Small intestine (tissue), 16 donors: ENCODE results near the gene ODR4. TPM values are rescaled to one million over a fixed set of nuclear protein-coding genes. Genes with fewer than 3 reads are reported as not detected.
A peak's percentile ranks its signal among the peaks of the same experiment; 100 is the strongest.
"Not testable (repeated sequence)": the region's sequence is repeated elsewhere in the genome, so short reads cannot be mapped to it uniquely, and the experiment has no call there.

ENCODE experiments used
- DNase-seq, 2 donors: peaks; one replicate each; pipeline versions ENCODE4 v3.0.0 to v3.0.0-alpha.2; 2013
- FAIRE-seq: peaks from 2 replicates; lab custom pipeline; 2012; peaks lifted over from hg19 to GRCh38; lab: Jason Lieb, UNC
- H3K27ac ChIP-seq, 3 donors: one replicate each; pipeline ENCODE4 v1.5.1; 2013; ENCODE audit warnings: low read length in 2 of 3, mild to moderate bottlenecking in 2 of 3, control low read depth in 1 of 3, inconsistent platforms in 1 of 3, low read depth in 1 of 3, moderate library complexity in 1 of 3
- H3K27me3 ChIP-seq, 3 donors: one replicate each; pipeline ENCODE4 v1.6.1; 2013; ENCODE audit warnings: low read length in 3 of 3, inconsistent platforms in 1 of 3; ENCODE audit not compliant: control insufficient read depth in 3 of 3, insufficient read depth in 3 of 3
- H3K36me3 ChIP-seq, 3 donors: one replicate each; pipeline ENCODE4 v1.6.1; 2013; ENCODE audit warnings: low read length in 3 of 3, inconsistent platforms in 1 of 3, low read depth in 1 of 3, mild to moderate bottlenecking in 1 of 3, moderate library complexity in 1 of 3; ENCODE audit not compliant: control insufficient read depth in 3 of 3, insufficient read depth in 2 of 3
- H3K4me1 ChIP-seq, 3 donors: one replicate each; pipeline ENCODE4 v1.6.1; 2013; ENCODE audit warnings: low read length in 2 of 3, inconsistent platforms in 1 of 3, low read depth in 1 of 3, mild to moderate bottlenecking in 1 of 3, moderate library complexity in 1 of 3; ENCODE audit not compliant: control insufficient read depth in 3 of 3, insufficient read depth in 2 of 3
- H3K4me3 ChIP-seq, 3 donors: one replicate each; pipeline ENCODE4 v1.5.1; 2013; ENCODE audit warnings: low read length in 3 of 3, control low read depth in 1 of 3, inconsistent platforms in 1 of 3, low read depth in 1 of 3, mild to moderate bottlenecking in 1 of 3, moderate library complexity in 1 of 3
- H3K9me3 ChIP-seq, 2 donors: one replicate each; pipeline ENCODE4 v1.6.1; 2013; ENCODE audit warnings: low read depth in 1 of 2, low read length in 1 of 2; ENCODE audit not compliant: control insufficient read depth in 2 of 2, insufficient read depth in 1 of 2
- WGBS, 3 donors: extraction: QIAGEN DNeasy Blood & Tissue Kit; methylation state at CpG; one replicate each; pipeline ENCODE4 v1.1.7; 2013; 5-methylcytosine and 5-hydroxymethylcytosine counted together
- long read RNA-seq, 10 donors: transcript quantifications; one replicate each; lab custom pipeline, GENCODE V29; 2026
- polyA plus RNA-seq, 4 donors: library from polyadenylated mRNA; stranded (reverse) in 3 of 4; unstranded in 1 of 4; fragments of 200-250 nt in 3 of 4; fragments of 120-200 nt in 1 of 4; gene quantifications; one replicate each; pipeline versions ENCODE4 v1.2.1 to v1.2.3, GENCODE V29; 2013
- donor health status: healthy with polysubstance abuse.
- donor health status: control.
- donor health status: control.
- donor health status: Bipolar disorder and iron deficiency.
- donor health status: healthy.

Gene ODR4
- 10 to 100 TPM in 3 of 4 donors, 1 to 10 TPM in 1; 6.5 to 25.3 (median 12.0) TPM for polyA plus RNA-seq
- long read RNA-seq, donor 1: 0 reads
- long read RNA-seq, donor 2, partial matches to known transcripts: 0 of 1 reads
- long read RNA-seq, donor 2, other reads (novel, unspliced or antisense): 0 of 1 reads
- long read RNA-seq, donor 3, partial matches to known transcripts: 0 of 1 reads
- long read RNA-seq, donor 3, other reads (novel, unspliced or antisense): 0 of 1 reads
- long read RNA-seq, donor 4: 0 reads
- long read RNA-seq, donor 5: 0 reads
- long read RNA-seq, donor 6, partial matches to known transcripts: 0 of 3 reads
- long read RNA-seq, donor 6, other reads (novel, unspliced or antisense): 0 of 3 reads
- long read RNA-seq, donor 7: 0 reads
- long read RNA-seq, donor 8: 0 reads
- long read RNA-seq, donor 9: 0 reads
- long read RNA-seq, donor 10, partial matches to known transcripts: 7 of 18 reads
- long read RNA-seq, donor 10, other reads (novel, unspliced or antisense): 9 of 18 reads

DNA sequence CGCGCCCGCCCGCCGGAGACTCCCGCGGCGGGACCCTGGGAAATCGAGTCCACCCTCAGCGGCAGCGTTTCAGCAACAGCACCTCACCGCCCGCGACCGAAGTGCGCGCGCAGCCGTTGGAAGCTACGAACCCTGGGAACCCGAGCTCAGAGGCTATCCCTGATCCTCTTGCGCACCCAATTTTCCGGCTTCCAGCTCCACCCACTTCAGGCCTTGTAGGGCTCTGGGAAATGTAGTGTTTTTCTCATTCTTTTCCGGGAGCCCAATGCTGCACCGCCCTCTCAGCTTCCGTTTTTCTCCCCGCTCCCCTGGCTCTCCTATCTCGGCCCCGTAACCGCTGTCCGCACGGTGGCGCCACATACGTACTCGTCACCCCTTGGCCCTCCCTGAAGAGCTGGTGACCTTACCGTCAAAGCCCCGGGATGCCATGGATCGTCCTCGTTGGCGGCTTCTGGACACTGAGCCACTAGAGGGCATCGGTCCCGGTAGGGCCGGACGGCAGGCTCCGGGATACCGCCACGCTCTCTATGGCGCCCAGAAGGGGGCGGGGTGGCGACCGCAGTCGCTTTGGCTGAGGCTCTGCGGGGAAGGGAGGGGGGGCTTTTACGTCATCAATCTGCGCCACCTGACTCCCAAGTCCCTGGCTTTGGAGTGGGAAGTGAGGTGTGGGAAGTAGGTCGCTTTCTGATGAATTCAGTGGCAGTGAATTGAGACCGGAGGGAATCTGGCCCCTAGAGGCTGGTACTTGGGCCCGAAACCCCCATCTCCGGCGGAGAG, at the start of gene ODR4, which contains the start of gene TPR:
TSS of gene ODR4 (plus strand) at position 687 of the 777 bp plus-strand sequence. CDS start 3,948 bp downstream, outside the sequence.
TSS of gene TPR (minus strand) at position 102 of the 777 bp plus-strand sequence. CDS start 225 bp downstream, outside the sequence.
- H3K36me3 ChIP-seq: peaks cover 0 to 6% (median under 1%) of the 10 kb centered on the region in 3 donors
- FAIRE-seq (no peak), DNase-seq (peak; percentile 100)
- H3K9me3 ChIP-seq: no peaks in the 10 kb centered on the region
- no peaks in the 10 kb centered on the region for H3K27me3 ChIP-seq
- peaks cover 2 to 4% (median 3%) of the 10 kb centered on the region in 3 donors for H3K4me1 ChIP-seq
- peak within 1 kb of the TSS; percentile 95 to 99 (median 99) for H3K27ac ChIP-seq
- 0% methylated on average over 56 to 60 of the region's 60 CpGs for WGBS, 3 donors
- peak within 1 kb of the TSS; percentile 73 to 80 (median 74) for H3K4me3 ChIP-seq

GRCh38 chr1:186326009-186326408, 49.6 kb upstream of the ODR4 start:
- H3K27ac ChIP-seq: no peak overlapping the region
- H3K4me3 ChIP-seq: no peak overlapping the region
- WGBS, 3 donors: 86 to 89% (median 86%) methylated on average over 1 of the region's 1 CpG
- FAIRE-seq (no peak), DNase-seq (no peak)
- no peaks in the 10 kb centered on the region for H3K27me3 ChIP-seq
- H3K36me3 ChIP-seq: peaks cover 3 to 13% (median 8%) of the 10 kb centered on the region in 3 donors
- no peaks in the 10 kb centered on the region for H3K9me3 ChIP-seq
- no peaks in the 10 kb centered on the region for H3K4me1 ChIP-seq

- H3K4me1 ChIP-seq: no peaks in the 10 kb centered on the region
- no peak overlapping the region for H3K4me3 ChIP-seq
- H3K9me3 ChIP-seq: no peaks in the 10 kb centered on the region
- H3K27ac ChIP-seq: no peak overlapping the region
- DNase-seq: no peak
- H3K36me3 ChIP-seq: peaks cover 3 to 12% (median 7%) of the 10 kb centered on the region in 3 donors
- FAIRE-seq: no peak
- no peaks in the 10 kb centered on the region for H3K27me3 ChIP-seq
- WGBS, 3 donors: 96 to 97% (median 97%) methylated on average over 1 of the region's 1 CpG
Observed at GRCh38 chr1:186327331-186327730, 48.3 kb upstream of the ODR4 start.

GRCh38 chr1:186330758-186331157, 44.9 kb upstream of the ODR4 start:
- Histone ChIP-seq H3K4me3 (no peak overlapping the region), H3K36me3 (peaks cover 3 to 11% (median 7%) of the 10 kb centered on the region in 3 donors), H3K9me3 (no peaks in the 10 kb centered on the region), H3K27ac (no peak overlapping the region), H3K27me3 (no peaks in the 10 kb centered on the region), H3K4me1 (no peaks in the 10 kb centered on the region)
- WGBS, 3 donors: 97 to 100% (median 97%) methylated on average over 1 of the region's 1 CpG
- DNase-seq (no peak), FAIRE-seq (no peak)

- no peaks in the 10 kb centered on the region for H3K27me3 ChIP-seq
- DNase-seq (no peak), FAIRE-seq (peak; percentile 26)
- H3K36me3 ChIP-seq: peaks cover 13 to 22% (median 13%) of the 10 kb centered on the region in 3 donors
- no peaks in the 10 kb centered on the region for H3K9me3 ChIP-seq
- WGBS, 3 donors: 93 to 96% (median 94%) methylated on average over 2 of the region's 2 CpGs
- H3K4me1 ChIP-seq: no peaks in the 10 kb centered on the region
- H3K27ac ChIP-seq: no peak overlapping the region
- H3K4me3 ChIP-seq: no peak overlapping the region
Observed at GRCh38 chr1:186337554-186337953, 38.1 kb upstream of the ODR4 start.

DNA sequence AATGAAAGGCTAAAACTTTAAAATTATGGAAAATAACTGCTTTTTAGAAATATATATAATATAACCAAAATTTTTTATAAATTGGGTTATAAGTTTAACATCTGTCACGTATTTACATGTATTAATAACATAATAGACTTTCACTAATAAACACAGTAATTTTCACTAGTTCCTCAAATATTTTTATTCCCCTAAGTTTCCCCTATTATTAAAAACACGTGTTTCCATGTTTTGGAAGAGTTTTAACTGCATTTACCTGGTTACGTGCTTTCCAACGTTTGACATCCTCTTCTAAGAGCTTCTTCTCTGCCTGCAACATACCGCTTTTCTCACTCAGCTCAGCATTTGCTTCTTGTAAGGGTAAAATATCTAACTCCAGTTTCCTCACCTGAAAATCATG, 34.9 kb upstream of the ODR4 start:
- FAIRE-seq: no peak
- H3K36me3 ChIP-seq: peaks cover 14 to 24% (median 18%) of the 10 kb centered on the region in 3 donors

GRCh38 chr1:186347837-186348691, 27.6 kb upstream of the ODR4 start:
- H3K36me3 ChIP-seq: peaks cover 15 to 18% (median 16%) of the 10 kb centered on the region in 3 donors
- not testable (repeated sequence) for H3K9me3 ChIP-seq, H3K27ac ChIP-seq, H3K4me3 ChIP-seq, FAIRE-seq, H3K27me3 ChIP-seq, H3K4me1 ChIP-seq
- peak in 1 of 2 donors; percentile 35 for DNase-seq
- 86 to 89% (median 88%) methylated on average over 8 of the region's 8 CpGs for WGBS, 3 donors

More for the DNA sequence above, 34.9 kb upstream of the ODR4 start:
- no peak overlapping the region for H3K4me3 ChIP-seq
- DNase-seq: no peak
- H3K27me3 ChIP-seq: no peaks in the 10 kb centered on the region
- no peaks in the 10 kb centered on the region for H3K4me1 ChIP-seq
- H3K27ac ChIP-seq: no peak overlapping the region
- H3K9me3 ChIP-seq: no peaks in the 10 kb centered on the region
- WGBS, 3 donors: 93 to 95% (median 94%) methylated on average over 5 of the region's 5 CpGs
